Non-pigmented ciliary epithelial cell (primary cell): Measurements from ENCODE around the gene RGS7.
"Not testable (repeated sequence)": the region's sequence is repeated elsewhere in the genome, so short reads cannot be mapped to it uniquely, and the experiment has no call there.

ENCODE experiments used
- DNase-seq: peaks from one replicate; pipeline ENCODE4 v3.0.0-alpha.2; 2010; ENCODE audit warnings: low read depth

RGS7 gene

DNA sequence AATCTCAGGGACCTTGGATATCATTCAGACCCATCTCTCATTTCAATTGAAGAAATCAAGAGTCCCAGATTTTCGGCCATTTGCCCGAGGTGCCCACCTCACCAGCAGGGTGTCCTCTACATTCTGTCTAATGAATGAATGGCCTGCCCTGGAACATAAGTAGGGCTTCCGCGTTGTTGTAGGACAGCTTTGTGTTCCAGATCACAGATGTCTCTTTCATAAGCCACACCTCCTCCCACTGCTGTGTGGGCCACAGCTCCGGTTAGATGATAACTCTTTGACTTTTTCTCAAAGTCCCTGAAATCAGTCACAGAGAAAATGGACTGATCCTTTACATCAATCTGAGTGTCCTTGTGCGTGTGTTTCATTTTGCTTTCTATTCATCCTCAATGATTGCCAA is 144.4 kb downstream of the RGS7 start:
- no peak for DNase-seq

DNA sequence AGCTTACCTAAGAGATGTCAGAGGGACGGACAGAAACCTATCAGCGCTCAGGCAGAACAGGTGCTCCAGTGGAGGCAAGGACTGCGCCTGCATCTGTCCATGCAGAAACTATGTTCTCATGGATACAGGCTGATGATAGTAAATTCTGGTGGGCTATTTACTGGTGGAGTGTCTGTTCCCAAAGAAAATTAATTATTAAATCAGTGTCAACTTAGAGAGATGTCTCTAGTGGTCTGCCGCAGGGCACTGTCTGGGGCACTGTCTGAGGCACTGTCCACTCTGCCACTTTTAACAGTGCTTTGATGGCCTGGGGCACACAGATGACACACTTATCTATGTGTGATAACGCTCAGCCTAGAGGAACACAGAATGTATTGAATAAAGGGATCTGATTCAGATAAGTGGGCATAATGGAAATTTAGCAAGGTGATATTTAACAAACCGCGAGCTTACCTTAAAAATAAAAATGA is 148.1 kb downstream of the RGS7 start:
- no peak for DNase-seq

DNA sequence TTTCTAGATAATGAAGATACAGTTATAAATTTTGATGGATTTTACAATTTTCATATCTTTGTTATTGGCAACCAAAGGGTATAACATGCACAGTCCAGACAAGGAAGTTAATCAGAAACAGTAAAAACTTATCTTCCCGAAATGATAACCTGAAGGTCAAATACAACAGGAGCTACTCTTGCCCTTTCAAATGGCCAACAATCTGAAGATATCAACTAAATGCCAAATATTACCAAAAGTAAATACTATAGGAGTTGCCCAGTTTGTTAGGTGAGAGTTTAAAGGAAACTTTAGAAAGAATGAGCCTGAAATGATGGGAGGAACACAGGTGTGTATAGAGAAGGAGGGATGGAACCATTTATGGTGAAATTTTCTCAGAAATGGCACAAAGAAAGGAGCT is 153.2 kb downstream of the RGS7 start:
- no peak for DNase-seq

DNA sequence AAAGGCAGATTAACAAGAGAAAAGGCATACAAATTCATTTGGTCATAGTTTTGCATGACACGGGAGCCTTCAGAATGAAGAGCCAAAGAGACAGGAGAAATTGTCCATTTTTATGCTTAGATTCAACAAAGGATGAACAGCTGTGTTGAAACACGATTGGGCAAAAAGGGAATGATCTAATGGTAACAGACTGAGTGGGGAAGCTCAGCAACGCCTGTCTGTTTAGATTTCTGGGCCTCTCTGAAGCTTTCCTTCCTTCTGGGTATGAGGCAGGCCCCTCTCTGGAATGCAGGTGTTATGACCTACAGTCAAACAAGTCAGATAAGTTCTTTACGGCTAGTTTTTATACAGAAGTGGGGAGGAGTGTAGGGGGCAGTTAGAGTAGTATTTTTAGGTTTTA is 154.6 kb downstream of the RGS7 start:
- DNase-seq, result no peak

DNA sequence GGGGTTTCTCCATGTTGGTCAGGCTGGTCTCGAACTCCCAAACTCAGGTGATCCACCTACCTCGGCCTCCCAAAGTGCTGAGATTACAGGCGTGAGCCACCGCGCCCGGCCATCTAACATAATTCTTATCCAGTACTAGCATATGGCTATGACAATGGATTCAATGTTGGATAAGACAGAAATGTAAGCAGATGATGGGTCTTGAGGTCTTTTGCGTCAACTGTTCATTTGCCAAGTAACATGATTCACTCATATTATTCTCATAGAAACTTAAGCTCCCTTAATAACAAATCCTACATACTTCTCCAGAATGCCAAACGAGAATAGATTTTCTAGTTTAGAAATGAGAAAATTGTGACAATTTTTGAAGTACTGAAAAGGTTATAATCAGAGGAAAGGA is 170.3 kb downstream of the RGS7 start:
- DNase-seq, result no peak

DNA sequence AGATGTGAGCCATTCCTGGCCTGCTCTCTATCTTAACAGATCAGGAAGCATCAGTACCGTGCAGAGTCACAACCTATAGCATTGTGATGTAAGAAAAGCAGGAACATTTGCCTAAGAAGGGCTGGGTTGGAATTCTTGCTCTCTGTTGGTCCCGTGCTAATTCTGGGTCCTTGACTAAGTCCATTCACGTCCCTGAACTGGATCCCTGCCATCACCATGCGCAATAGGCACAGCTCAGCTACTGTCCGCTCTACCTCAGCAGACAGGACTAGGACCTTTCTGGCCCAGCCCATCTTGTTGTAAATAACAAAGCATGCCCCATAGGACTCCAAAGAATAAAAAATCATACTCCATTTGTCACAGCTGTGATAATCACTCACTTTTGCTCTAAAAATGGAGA is 175.0 kb downstream of the RGS7 start:
- no peak for DNase-seq

DNA sequence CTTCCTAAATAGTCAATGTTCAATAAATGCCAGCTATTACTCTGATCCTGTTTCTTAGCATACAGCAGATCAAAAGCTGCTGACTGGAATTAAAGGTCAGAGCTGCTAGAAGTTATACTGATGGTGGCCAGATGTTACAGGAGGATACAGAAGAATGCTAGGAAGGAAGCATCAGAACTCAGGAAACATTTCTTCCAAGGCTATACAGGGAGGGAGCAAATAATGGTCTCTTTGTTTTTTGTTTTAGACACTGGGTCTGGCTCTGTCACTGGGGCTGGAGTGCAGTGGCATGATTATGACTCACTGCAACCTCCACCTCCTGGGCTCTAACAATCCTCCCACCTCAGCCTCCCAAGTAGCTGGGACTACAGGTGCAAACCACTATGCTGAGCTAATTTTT is 175.5 kb downstream of the RGS7 start:
- no peak for DNase-seq

DNA sequence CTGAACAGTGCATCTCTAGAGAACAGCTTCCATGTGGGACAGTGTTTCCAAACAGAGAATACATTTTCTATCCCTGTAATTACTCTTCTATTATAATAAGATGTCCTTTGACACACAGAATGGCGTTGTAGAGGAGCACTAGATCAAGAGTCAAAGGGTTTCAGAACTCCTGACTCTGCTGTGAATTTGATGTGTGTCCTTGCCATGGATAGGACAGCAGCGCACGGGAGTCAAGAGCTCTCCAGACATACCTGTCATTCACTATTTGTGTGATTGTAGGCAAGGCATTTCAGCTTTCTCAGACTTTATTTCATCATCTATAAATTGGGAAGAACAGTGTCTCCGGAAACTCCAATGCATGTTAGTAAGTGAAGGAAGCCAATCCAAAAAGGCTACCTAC is 176.4 kb downstream of the RGS7 start:
- no peak for DNase-seq

DNA sequence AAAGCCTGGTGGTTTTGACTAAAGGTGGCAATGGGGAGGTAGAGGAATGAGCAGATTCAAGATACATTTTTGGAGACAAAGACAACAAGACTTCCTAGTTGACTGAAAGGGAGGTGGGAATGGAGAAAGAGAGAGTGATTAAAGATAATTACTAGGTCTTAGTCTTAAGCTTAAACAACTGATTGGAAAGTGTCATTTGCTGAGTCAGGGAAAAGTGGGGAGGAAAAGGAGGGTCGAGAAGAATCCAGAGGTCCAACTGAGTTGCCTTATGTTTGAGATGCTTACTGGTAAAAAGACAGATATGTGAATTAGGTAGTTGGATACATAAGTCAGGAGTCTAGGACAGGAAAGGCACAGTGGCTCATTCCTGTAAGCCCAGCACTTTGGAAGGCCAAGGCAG is 179.3 kb downstream of the RGS7 start:
- DNase-seq, result no peak

DNA sequence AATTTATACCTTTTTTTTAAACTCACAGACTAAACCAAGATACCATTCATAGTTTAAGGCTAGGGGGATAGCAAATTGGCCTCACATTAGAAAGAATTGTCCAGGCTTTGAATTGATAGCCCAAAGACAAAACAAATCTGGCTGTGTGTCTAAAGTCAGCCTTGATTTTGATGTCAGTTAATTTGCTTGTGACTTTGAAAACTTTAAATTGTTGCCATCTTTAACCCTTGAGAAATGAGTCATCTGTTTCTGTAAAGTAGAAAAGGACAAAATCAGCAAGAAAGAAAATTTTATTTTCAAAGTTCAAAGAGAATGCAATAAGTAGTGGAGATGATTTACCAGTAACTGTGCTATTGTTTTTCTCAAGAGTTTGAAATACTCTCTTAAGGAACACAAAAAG is 184.5 kb downstream of the RGS7 start:
- DNase-seq, result no peak

DNA sequence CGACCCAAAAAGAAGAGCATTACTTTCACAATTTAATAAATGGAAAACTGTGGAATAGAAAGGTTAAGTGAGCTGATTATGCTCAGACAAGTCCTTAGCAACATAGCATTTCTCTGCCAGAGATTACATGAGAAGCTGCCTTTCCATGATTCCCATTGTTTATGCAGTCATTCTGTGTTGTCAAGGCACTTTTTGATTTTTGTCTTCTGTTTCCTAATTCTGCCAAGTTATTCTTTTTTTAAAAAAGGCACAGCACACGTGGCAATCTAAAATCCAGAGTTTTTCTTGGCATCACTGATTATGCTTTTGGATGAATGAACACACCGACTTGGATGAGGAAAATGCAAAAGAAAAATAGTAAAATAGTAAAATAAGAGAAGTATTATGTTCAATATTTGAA is 185.0 kb downstream of the RGS7 start:
- DNase-seq, result no peak

DNA sequence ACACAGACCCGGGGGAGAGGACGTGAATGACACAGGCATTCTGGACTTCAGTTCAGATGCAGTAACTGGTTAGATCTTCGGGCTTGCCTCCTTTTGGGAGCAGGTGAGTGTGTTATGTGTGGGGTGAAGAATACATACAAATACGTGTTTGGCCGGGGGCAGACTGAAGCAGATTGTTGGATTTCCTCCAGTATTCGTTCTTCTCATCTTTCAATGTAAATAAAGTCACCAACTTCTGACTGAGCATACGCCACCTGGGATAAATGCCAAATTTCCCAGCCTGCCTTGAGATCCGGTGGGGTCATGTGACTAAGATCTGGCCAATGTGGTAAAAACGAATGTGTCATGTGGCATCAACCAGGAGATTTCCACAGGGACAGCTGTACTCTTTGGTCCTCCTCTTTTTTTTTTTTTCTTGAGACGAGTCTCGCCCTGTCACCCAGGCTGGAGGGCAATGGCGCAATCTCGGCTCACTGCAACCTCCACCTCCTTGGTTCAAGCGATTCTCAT is 189.8 kb downstream of the RGS7 start:
- no peak for DNase-seq

DNA sequence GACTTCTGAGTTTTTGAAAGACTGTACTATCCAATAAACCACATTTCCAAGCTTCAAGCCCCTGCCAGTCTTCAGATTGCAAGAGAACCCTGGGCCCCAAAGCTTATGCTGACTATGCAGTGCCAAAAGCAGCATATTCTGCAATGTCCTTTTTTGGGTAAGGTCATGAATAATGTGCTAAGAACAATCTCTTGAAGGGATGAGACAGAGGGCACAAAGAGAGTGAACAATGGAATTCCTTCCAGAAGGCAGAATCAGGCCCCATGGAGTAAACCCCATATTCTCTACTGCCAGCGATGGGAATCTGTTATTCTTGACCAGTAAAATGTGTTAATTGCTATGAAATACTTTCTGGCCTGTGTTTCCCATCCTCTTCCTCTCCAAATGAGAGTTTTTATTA is 190.4 kb downstream of the RGS7 start:
- no peak for DNase-seq

DNA sequence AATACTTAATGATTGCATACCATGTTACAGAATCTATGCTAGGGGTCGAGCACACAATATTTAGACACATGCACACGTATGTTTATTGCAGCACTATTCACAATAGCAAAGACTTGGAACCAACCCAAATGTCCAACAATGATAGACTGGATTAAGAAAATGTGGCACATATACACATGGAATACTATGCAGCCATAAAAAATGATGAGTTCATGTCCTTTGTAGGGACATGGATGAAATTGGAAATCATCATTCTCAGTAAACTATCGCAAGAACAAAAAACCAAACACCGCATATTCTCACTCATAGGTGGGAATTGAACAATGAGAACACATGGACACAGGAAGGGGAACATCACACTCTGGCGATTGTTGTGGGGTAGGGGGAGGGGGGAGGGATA is 191.7 kb downstream of the RGS7 start:
- DNase-seq, result not testable (repeated sequence)

DNA sequence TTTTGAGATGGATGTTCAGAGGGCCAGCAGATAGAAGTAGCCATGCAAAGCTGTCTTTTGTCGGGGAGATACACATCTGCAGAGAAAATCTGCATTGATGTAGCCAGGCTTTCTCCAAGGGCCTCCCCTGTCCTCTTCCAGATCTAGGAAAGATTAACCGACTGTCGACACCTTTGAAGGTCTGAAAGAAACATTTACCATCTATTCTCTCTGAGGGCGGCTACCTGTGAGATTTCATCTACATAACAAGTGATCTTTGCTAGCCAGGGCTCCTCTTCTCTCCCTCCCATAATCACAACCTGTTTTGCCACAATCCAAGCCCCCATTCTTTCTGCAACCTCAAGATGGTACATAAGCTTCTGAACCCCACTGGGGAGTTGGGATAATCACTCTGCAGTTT is 193.6 kb downstream of the RGS7 start:
- no peak for DNase-seq

DNA sequence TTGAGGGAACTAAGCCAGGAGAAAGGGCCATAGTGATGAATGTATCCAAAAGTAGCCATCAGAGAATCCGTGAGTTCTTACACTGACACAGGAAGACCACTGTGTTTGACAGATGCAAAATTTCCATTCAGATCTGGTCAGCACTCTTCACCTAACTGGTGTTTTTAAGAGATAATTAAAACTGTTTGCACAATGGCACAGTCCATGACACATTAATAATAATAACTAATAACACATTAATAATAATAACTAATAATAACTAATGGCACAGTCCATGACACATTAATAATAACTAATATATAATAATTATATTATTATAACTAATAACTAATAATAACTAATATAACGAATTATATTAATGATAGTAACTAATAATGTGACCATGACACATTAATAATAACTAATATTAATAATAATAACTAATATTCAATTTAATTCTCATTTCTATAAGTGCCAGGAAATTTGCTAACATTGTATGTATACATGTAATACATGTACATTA is 195.8 kb downstream of the RGS7 start:
- no peak for DNase-seq

DNA sequence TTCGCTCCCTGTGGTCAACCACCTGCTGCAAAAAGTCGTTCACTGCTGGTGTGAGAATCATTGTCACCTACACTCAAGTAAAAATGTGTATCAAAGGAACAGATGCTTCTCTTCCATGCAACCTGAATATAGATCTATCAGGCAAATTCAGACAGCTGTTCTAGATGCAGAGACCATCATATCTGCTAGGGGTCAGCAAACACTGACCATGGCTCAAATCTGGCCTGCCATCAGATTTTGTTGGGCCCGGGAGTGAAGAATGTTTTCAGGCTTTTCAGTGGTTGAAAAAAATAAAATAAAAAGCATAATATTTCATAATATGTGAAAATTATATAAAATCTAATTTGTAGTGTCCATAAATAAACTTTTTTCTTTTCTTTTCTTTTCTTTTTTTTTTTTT is 199.6 kb downstream of the RGS7 start:
- no peak for DNase-seq

DNA sequence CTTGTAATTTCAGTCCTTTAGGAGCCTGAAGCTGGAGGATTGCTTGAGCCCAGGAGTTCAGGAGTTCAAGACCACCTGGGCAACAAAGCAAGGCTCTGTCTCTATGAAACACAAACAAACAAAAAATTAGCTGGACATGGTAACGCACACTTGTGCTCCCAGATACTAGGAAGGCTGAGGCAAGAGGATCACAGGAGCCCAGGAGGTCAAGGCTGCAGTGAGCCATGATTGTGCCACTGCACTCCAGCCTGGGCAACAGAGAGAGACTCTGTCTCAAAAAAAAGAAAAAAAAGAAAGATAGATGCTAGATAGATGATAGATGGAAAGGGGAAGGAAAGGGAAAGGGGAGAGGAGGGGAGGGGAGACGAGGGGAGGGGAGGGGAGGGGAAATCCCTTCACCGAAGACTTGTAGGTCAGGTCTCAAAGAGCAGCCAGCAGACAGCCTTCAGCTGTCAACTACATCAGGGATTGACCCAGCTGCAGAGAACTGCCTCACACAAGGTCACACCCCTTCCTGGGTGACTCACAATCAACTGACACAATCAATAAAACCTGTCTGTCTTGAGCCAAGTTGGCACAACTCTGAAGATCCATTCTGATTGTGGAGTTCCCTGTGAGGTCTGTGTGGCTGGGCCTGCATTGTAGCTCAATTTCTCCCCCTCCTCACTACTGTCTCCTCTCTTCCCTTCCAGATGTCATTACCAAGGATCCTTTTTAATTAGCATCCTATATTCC is 200.6 kb downstream of the RGS7 start:
- peak; percentile 9 for DNase-seq

DNA sequence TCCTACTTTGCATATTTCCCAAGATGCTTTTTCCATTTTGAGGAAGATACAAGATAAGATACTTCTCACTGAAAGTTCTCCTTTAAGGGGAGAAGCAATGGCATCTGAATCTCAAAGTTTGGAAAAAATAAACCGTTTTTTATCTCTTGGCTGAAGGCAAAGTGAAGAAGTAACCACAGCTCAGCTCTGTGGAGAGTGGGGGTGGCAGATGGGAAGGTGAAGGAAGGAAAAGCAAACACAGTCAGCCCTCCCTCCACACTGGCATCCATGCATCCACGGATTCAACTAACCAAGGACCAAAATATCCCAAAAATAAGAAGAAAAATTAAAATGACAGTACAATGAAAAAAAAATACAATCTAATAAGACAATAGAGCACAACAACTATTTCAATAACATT is 211.1 kb downstream of the RGS7 start:
- no peak for DNase-seq

DNA sequence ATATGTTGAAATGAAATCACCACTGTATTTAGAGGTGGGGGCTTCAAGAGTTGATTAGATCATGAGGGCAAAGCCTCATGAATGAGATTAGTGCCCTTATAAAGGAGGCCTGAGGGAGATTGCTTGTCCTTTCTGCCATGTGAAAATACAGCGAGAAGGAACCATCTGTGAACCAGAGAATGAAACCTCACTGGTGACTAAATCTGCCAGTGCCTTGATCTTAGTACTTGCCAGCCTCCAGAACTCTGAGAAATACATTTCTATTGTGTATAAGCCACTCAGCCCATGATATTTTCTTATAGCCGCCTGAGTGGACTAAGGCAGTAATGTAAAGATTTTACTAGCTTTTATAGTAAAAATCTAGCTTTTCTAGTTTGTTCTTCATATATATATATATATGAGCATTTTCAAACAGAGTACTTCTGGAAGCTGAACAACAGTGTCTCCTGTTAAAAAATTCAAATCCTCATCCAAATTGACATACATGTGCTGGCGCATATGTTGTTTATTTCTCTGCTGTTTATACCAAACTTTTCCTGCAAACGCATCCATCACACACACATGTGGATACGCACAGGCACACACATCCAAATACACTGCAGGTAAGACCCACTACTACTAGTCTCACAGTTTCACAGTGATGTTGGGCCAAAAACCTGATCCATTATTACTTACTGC is 213.1 kb downstream of the RGS7 start:
- no peak for DNase-seq

DNA sequence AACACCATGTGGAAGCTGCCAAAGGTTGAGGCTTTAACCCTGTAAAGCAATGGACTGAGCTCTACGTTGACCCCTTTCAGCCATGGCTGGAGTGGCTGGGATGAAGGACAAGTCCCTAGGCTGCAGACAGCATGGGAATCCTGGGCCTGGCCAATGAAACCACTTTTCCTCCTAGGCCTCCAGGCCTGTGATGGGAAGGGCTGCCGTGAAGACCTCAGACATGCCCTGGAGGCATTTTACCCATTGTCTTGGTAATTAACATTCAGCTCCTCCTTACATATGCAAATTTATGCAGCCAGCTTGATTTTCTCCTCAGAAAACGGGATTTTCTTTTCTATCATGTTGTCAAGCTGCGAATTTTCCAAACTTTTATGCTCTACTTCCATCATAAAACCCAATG is 214.5 kb downstream of the RGS7 start:
- DNase-seq, result no peak

DNA sequence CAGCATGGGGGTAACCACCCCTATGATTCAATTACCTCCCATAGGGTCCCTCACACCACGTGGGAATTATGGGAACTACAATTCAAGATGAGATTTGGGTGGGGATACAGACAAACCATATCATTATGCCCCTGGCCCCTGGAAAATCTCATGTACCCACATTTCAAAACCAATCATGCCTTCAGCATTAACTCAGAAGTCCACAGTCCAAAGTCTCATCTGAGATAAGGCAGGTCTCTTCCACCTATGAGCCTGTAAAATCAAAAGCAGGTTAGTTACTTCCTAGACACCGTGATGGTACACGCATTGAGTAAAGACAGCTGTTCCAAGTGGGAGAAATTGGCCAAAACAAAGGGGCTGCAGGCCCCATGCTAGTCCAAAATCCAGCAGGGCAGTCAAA is 215.4 kb downstream of the RGS7 start:
- DNase-seq, result not testable (repeated sequence)

DNA sequence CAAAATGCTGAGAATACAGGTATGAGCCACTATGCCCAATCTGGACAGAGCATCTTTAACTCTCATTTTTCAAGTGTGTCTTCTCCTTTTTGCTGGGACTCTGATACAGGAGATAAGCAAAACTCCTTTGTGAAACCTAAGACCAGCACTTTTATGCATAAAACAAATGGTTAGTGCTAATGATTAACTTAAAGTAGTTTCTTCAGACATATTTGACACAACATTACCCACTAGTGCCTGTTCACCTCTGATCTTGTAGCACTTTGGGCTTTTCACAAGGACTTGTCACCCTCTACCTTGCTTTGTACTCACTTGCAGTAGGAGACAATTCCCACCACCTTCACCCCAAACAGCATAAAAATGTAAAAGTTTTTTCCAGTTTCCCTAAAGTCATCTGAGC is 216.3 kb downstream of the RGS7 start:
- DNase-seq, result no peak

DNA sequence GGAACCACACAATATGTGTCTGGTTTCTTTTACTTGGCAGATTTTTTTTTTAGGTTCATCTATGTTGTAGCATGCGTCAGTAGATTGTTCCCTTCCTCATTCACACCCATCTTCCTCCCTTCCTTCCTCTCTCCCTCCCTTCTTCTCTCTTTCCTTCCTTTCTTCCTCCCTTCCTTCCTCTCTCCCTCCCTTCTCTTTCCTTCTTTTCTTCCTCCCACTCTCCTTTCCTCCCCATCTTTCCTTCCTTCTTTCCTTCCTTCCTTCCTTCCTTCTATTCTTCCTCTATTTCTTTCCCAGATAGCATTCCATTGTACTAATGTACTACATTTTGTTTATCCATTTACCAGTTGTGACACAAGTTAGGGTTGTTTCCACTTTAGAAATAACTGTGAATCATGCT is 218.0 kb downstream of the RGS7 start:
- no peak for DNase-seq
